Stimulated activated CD8-positive, alpha-beta memory T cell treated with anti-CD3 and anti-CD28 coated beads, Interleukin-7, amount 100 ng/mL, for 1 hour (primary cell): Measurements from ENCODE around the gene TXNDC5.

Experiments
- DNase-seq, 2 donors: peaks; one replicate each; pipeline ENCODE4 v3.0.0-alpha.2; 2020; ENCODE audit warnings: low read depth in 2 of 2

Gene TXNDC5

DNA sequence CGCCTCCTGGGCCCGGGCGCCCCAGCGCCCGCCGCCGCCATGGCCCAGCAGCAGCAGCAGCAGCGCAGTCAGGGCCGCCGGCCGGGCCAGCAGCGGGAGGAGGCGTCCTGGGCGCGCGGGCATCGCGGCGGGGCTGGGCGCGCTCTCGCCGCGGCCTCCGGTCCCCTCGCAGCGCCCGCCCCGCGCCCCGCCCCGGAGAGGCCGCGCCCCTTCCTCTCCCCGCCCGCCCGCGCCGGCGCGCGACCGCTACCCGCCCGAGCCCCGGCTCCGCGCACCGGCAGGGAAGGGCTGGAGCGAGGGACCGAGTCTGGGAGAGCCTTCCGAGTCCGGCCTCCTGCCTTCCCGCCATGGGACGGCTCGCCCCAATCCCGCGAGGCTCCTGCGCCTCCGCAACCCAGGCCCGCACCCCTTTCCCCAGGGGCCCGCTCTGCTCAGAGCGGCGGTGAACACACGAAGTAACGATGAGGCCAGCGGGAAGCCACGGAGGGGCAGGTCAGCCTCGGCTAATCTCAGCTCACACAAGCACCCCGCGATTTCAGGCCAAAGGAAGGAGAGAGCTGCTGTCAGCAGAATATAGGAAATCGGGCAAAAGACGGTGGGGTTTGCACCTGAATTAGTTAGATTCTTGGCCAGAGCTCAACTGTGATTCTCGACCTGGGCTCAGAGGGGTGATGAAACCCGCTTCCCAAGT lies at the start of gene TXNDC5:
TXNDC5 (minus strand) TSS at position 135 of the 691 bp plus-strand sequence; CDS start at position 123, 12 bp downstream.
- DNase-seq: peak; percentile 32 to 38

GRCh38 chr6:7960141-7960540 lies 49.6 kb upstream of the TXNDC5 start:
- DNase-seq: no peak

DNA sequence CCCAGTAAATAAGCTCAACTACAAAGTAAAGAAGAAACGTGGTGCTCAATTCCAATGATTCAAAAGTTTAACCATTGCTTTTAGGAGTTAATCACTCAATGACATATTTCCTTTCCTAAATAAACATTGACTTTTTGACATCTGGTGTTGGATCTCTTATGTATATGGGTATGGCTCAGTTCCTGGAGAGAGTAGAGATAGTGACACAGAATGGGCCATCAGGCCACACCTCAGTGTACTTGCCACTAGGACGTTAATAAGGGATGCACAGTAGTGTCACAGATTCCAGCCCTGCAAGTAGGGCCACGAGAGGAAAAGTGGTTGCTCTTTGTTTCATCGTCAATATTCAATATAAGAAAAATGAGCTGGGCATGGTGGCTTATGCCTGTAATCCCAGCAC lies 48.9 kb upstream of the TXNDC5 start:
- DNase-seq: no peak

GRCh38 chr6:7958464-7958863 lies 47.9 kb upstream of the TXNDC5 start:
- DNase-seq: no peak

- DNase-seq: no peak
Measured at GRCh38 chr6:7956257-7956656, 45.7 kb upstream of the TXNDC5 start.

DNA sequence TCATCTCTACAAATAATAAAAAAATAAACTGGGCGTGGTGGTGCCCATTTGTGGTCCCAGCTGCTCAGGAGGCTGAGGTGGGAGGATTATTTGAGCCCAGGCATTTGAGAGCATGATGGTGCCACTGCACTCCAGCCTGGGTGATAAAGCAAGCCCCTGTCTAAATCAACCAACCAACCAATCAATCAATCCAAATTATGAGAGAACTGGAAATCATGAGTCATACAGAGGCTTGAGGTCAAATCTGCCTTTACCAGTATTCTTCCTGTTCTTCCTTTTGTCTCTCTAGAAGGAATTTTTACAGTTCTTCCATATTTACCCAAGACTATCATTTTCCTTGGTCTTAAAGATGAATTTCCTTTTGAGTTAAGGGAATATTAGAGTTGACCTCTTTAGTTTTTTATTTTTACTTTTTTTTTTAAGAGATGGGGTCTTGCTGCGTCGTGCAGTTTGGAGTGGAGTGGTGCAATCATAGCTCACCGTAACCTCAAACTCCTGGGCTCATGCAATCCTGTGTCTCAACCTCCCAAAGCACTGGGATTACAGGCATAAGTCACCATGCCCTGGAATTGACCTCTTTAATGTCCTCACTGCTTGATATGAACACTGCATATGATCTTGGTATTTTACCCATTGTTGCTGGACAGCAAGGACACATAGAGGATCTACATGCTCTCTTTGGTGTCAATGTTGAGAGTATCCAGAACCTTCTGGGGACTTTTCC lies 44.1 kb upstream of the TXNDC5 start:
- DNase-seq: no peak

GRCh38 chr6:7953753-7954152 lies 43.2 kb upstream of the TXNDC5 start:
- DNase-seq: no peak

- DNase-seq: no peak
Measured at GRCh38 chr6:7939864-7940228, 29.3 kb upstream of the TXNDC5 start.

- no peak for DNase-seq
Measured at GRCh38 chr6:7939184-7939863, 28.7 kb upstream of the TXNDC5 start.

- no peak for DNase-seq
Measured at GRCh38 chr6:7938562-7939183, 28.1 kb upstream of the TXNDC5 start.

GRCh38 chr6:7933794-7934193 lies 23.2 kb upstream of the TXNDC5 start:
- DNase-seq: no peak

DNA sequence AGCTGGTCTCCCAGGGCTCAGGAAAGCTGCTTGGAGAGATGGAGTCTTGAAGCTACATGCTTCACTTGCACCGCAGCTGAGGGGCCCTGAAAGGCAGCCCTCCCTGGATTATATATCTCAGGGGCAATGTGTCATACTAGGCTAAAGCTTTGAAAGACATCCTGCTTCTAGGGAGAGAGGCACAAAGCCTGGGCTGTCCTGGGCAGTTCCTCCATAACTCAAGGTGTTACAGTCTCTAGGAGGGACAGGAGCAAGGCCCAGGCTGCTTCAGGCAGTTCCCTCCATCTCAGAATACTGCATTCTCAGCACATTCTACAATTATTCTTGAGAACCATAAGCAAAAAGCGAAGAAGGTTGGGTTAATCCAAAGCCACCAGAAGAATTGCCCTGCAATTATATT lies 22.0 kb upstream of the TXNDC5 start:
- DNase-seq: no peak

GRCh38 chr6:7924867-7925266 lies 14.3 kb upstream of the TXNDC5 start:
- DNase-seq: no peak

GRCh38 chr6:7922596-7922995 lies 12.0 kb upstream of the TXNDC5 start:
- no peak for DNase-seq

DNA sequence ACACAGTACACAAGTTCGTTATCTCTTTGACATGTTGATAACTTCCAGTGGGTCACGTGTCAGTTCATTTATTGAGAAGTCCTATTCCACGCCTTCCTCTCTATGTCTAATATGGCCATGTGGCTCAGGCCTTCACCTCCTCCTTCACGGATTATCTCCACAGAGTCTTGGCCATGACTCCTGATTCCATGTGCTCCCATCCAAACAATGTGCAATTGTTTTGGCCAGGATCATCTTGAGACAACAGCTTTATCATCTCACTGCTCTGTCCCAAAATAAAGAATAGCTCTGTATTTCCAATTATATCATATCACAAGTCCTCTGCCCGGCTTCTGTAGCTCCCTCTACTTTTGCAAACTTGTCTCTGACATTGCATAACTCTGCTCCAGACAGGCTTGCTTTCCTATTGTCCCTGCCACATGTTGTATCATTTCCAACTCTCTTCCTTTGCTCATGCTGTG lies 11.1 kb upstream of the TXNDC5 start:
- DNase-seq: no peak

DNA sequence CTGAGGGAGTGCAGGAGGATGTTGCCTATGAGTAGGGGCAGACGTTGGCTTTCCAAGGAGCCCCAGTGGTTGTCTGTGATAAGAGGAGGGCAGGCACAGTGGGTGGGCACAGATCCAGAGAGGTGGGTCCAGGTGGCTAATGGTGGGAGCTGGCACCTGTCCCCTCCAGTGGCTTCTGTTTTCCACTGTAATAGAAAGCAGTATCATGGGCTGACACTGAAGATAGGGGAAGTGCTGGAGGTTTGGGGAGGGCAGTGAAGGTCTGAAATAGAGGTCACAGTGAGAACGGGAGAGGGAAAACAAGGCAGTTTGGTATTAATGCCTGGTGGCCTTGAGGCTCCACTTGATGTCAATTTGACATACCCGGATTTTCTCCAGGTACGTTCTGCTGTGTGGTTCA lies 10.5 kb upstream of the TXNDC5 start:
- DNase-seq: no peak

GRCh38 chr6:7920425-7920824 lies 9.8 kb upstream of the TXNDC5 start:
- DNase-seq: no peak

DNA sequence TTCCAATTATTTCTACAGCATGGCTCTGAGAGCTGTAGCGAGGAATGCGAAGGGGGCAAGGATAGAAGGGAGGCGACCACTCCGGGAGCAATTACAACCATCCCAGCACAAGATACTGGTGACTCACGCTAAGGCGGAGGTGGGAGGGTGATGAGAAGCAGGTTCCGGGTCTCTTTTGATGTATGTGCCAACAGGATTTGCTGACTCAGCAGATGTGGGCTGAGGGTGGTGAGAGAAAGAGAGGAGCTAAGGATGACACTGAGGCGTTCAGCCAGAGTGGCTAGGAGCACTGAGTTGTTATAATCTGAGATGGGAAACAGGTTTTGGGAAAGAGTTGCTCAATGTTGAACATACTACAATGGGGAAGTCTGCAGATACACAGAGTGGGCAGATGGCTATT lies 9.3 kb upstream of the TXNDC5 start:
- DNase-seq: no peak

DNA sequence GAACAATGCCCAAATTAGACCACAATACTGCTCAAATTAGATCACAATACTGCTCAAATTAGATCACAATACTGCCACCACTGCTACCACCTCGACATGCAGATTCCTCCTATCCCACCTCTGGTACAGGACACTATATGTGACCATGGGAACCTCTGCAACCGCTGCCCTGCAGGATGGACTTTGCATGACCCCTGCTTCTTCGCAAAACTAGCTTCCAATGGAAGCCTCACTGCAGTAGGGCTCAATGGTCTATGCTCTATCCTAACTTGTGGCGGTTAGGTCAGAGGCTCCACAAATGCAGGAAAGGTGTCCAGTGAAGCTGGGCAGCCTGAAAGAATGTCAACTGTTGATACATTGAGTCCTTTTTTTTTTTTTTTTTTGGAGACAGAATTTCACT lies 7.8 kb upstream of the TXNDC5 start:
- no peak for DNase-seq

- no peak for DNase-seq
Measured at GRCh38 chr6:7917729-7918128, 7.1 kb upstream of the TXNDC5 start.

GRCh38 chr6:7916959-7917358 lies 6.4 kb upstream of the TXNDC5 start:
- DNase-seq: no peak

GRCh38 chr6:7914991-7915789 lies 4.6 kb upstream of the TXNDC5 start:
- no peak for DNase-seq
